GM13976 (cell line): Measurements from ENCODE around the gene ORAI2.
A peak's percentile ranks its signal among the peaks of the same experiment; 100 is the strongest.

Source experiments
- DNase-seq: peaks from one replicate; pipeline ENCODE4 v3.0.0; 2012; ENCODE audit warnings: low spot score
- CTCF ChIP-seq: IDR thresholded peaks from 2 replicates; pipeline ENCODE4 v1.5.1; 2012; ENCODE audit warnings: borderline replicate concordance, mild to moderate bottlenecking; ENCODE audit not compliant: insufficient read depth; ENCODE audit errors: extremely low read depth, missing control alignments, control extremely low read depth
- in situ Hi-C: fragments of 300-500 bp; cut with MboI; formaldehyde crosslinking; loops from one replicate; pipeline ENCODE4 v1.12.0; 2022; ENCODE audit warnings: low sequenced_read_pairs, mixed read lengths, inconsistent platforms; ENCODE audit not compliant: unreplicated experiment

ORAI2 gene

GRCh38 chr7:102456327-102456726, 23.0 kb downstream of the ORAI2 start:
- no peak for DNase-seq
- TF ChIP-seq CTCF: no peak
- in situ Hi-C loops: no loop called here

GRCh38 chr7:102457352-102457924, 24.1 kb downstream of the ORAI2 start:
- no peak for TF ChIP-seq CTCF
- in situ Hi-C loops: no loop called here
- no peak for DNase-seq

- DNase-seq: no peak
- no peak for TF ChIP-seq CTCF
- in situ Hi-C loops: no loop called here
Observed at GRCh38 chr7:102459221-102459844, 26.0 kb downstream of the ORAI2 start.

- no peak for DNase-seq
Observed at GRCh38 chr7:102460467-102460866, 27.1 kb downstream of the ORAI2 start.

GRCh38 chr7:102463841-102464576, 30.6 kb downstream of the ORAI2 start:
- DNase-seq: no peak
- in situ Hi-C loops: no loop called here

More at GRCh38 chr7:102460467-102460866, 27.1 kb downstream of the ORAI2 start:
- TF ChIP-seq CTCF: no peak
- in situ Hi-C loops: no loop called here

GRCh38 chr7:102464577-102465280, 31.4 kb downstream of the ORAI2 start, which contains the start of the genes ALKBH4 and LRWD1:
TSS of gene ALKBH4 (minus strand) at chr7:102464863. CDS start at chr7:102464836, 27 bp downstream.
TSS of gene LRWD1 (plus strand) at chr7:102464984. CDS start at chr7:102465081, 97 bp downstream.
- no peak for TF ChIP-seq CTCF
- peak; percentile 100 for DNase-seq

More at GRCh38 chr7:102463841-102464576, 30.6 kb downstream of the ORAI2 start:
- no peak for TF ChIP-seq CTCF

More at GRCh38 chr7:102464577-102465280, 31.4 kb downstream of the ORAI2 start, which contains the start of the genes ALKBH4 and LRWD1:
- in situ Hi-C loops: loop anchor here (5.0 kb wide), 1 partner anchor 52 kb away; no protein-coding TSS in a partner anchor
